Suprapubic skin (tissue), 4 donors: Measurements from ENCODE around the gene FSIP1. TPM values are rescaled to one million over a fixed set of nuclear protein-coding genes. Genes with fewer than 3 reads are reported as not detected.

ENCODE experiments used
- DNase-seq, 2 donors: peaks; one replicate each; pipeline ENCODE4 v3.0.0-alpha.2; 2019; ENCODE audit warnings: low spot score in 2 of 2
- H3K27ac ChIP-seq: fragments of 200-600 bp; sonication (generic); one replicate; pipeline ENCODE4 v1.5.1; 2019
- H3K27me3 ChIP-seq: fragments of 200-600 bp; sonication (generic); one replicate; pipeline ENCODE4 v1.5.1; 2019
- H3K36me3 ChIP-seq: fragments of 200-600 bp; sonication (generic); one replicate; pipeline ENCODE4 v1.5.1; 2019
- H3K4me1 ChIP-seq: fragments of 200-600 bp; sonication (generic); one replicate; pipeline ENCODE4 v1.5.1; 2019
- H3K4me3 ChIP-seq: fragments of 200-600 bp; sonication (generic); one replicate; pipeline ENCODE4 v1.5.1; 2019; ENCODE audit warnings: mild to moderate bottlenecking
- H3K9me3 ChIP-seq: fragments of 200-600 bp; sonication (generic); one replicate; pipeline ENCODE4 v1.5.1; 2019
- EP300 ChIP-seq: sonication (generic); formaldehyde crosslinking; IDR thresholded peaks from one replicate; pipeline ENCODE4 v1.6.1; 2017; ENCODE audit warnings: antibody characterized with exemption
- POLR2A ChIP-seq, 2 donors: fragments of 450-650 bp; IDR thresholded peaks; one replicate each; pipeline ENCODE4 v1.6.1; 2017; ENCODE audit warnings: antibody characterized with exemption in 2 of 2, mild to moderate bottlenecking in 2 of 2, moderate library complexity in 2 of 2
- POLR2AphosphoS5 ChIP-seq, 3 donors: sonication (generic); formaldehyde crosslinking; IDR thresholded peaks; one replicate each; pipeline ENCODE4 v1.6.1; 2017; ENCODE audit warnings: antibody characterized with exemption in 3 of 3
- WGBS: methylation state at CpG from one replicate; pipeline ENCODE4 v1.1.5; 2018; 5-methylcytosine and 5-hydroxymethylcytosine counted together
- total RNA-seq, 4 donors: library from RNA; depleted of rRNA; stranded (reverse); fragments of >200 nt; gene quantifications; one replicate each; pipeline ENCODE4 v1.1.0, GENCODE V29; 2016
- TF ChIP-seq, protein P1 (sequence below), 2 donors: fragments of 200-600 bp in 1 of 2; fragments of 450-650 bp in 1 of 2; sonication (generic) in 1 of 2; IDR thresholded peaks; one replicate each; pipeline ENCODE4 v1.5.1; 2016 to 2019; ENCODE audit warnings: antibody characterized with exemption in 2 of 2, mild to moderate bottlenecking in 1 of 2, moderate library complexity in 1 of 2

FSIP1 gene
- total RNA-seq, 4 donors from 2014 or later: 0.21 to 0.24 TPM; not detected in 2

DNA sequence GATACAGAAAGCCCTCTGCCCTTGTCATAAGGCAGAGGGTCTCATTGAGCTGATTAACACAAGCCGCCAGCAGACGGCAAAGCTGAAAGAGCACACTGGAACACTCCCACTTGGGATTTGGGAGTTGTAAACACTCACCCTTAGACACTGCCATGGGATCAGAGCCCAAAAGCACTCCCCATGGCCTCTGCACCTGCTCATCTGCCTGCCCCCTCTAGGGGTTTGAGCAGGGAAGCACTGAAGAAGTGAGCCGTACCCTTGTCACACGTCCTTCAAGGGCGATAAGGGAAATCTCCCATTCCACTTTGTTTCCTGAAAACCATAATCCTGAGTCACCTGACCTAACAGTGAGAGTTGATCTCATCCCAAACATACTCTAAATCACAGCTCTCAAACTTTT, 14.7 kb downstream of the FSIP1 start:
- Histone ChIP-seq H3K36me3 (no peaks in the 10 kb centered on the region), H3K9me3 (no peaks in the 10 kb centered on the region), H3K27ac (no peak overlapping the region), H3K4me3 (no peak overlapping the region), H3K27me3 (no peaks in the 10 kb centered on the region), H3K4me1 (peaks cover 6% of the 10 kb centered on the region)
- TF ChIP-seq POLR2AphosphoS5 (IDR thresholded peaks at IDR 0.05) (no peak), POLR2A (IDR thresholded peaks at IDR 0.05) (no peak), EP300 (no peak)
- TF ChIP-seq, protein P1, sequence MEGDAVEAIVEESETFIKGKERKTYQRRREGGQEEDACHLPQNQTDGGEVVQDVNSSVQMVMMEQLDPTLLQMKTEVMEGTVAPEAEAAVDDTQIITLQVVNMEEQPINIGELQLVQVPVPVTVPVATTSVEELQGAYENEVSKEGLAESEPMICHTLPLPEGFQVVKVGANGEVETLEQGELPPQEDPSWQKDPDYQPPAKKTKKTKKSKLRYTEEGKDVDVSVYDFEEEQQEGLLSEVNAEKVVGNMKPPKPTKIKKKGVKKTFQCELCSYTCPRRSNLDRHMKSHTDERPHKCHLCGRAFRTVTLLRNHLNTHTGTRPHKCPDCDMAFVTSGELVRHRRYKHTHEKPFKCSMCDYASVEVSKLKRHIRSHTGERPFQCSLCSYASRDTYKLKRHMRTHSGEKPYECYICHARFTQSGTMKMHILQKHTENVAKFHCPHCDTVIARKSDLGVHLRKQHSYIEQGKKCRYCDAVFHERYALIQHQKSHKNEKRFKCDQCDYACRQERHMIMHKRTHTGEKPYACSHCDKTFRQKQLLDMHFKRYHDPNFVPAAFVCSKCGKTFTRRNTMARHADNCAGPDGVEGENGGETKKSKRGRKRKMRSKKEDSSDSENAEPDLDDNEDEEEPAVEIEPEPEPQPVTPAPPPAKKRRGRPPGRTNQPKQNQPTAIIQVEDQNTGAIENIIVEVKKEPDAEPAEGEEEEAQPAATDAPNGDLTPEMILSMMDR (IDR thresholded peaks at IDR 0.05): no peak
- WGBS: 94% methylated on average over 5 of the region's 5 CpGs
- DNase-seq: no peak

DNA sequence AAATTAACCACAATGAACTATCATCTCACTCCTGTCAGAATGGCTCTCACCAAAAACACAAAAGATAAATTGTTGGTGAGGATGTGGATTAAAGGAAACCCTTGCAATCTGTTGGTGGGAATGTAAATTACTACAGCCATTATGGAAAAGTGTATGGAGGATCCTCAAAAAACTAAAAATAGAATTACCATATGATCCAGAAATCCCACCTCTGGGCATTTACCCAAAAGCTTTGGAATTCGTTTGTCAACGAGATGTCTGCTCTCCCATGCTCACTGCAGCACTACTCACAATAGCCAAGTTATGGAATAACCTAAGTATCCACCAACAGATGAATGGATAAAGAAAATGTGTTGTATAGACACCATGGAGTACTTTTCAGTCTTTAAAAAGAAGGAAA, 21.6 kb downstream of the FSIP1 start:
- no peaks in the 10 kb centered on the region for H3K36me3 ChIP-seq
- no peak overlapping the region for H3K27ac ChIP-seq
- H3K4me3 ChIP-seq: no peak overlapping the region
- no peaks in the 10 kb centered on the region for H3K4me1 ChIP-seq
- WGBS: 57% methylated on average over 2 of the region's 2 CpGs
- no peak for DNase-seq
- TF ChIP-seq EP300: no peak
- no peak for TF ChIP-seq POLR2AphosphoS5 (IDR thresholded peaks at IDR 0.05)
- TF ChIP-seq, protein P1 (IDR thresholded peaks at IDR 0.05): no peak
- no peak for TF ChIP-seq POLR2A (IDR thresholded peaks at IDR 0.05)
- H3K27me3 ChIP-seq: no peaks in the 10 kb centered on the region
- H3K9me3 ChIP-seq: no peaks in the 10 kb centered on the region

DNA sequence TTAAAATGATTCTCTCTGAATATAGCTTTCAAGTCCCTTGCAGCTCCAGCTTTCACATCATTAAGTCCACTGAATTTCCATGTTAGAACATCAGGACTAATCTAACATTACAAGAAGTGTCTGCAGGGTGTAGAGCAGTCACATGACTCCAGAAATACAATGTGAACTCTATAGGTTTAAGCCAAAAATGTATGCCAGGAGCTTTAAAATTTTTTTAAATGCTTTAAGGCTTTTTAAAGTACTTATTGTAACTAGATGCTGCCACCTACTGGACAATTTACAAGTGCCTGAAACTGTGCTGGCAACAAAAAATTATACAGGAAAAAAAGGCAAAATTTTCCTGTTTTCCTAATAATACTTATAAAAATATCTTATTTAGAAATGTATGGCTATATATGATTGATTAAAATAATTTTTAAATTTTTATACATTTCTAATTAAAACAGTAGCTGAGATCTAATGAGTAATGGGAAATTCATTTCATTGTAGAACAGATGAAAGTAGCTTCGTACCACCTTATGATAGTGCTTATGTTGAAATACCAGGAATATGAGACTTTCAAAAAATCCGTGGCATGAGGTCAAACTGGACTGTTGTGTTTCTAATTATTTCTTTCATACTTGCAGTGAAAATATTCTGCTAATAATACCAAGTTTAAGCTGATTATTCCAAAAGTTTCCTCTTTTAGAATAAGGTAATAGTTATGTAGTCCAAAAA, 25.7 kb downstream of the FSIP1 start:
- Histone ChIP-seq H3K4me3 (no peak overlapping the region), H3K9me3 (no peaks in the 10 kb centered on the region), H3K27me3 (no peaks in the 10 kb centered on the region), H3K27ac (no peak overlapping the region), H3K36me3 (no peaks in the 10 kb centered on the region), H3K4me1 (no peaks in the 10 kb centered on the region)
- TF ChIP-seq, protein P1 (IDR thresholded peaks at IDR 0.05): peak; percentile 50 to 69
- no peak for TF ChIP-seq POLR2AphosphoS5 (IDR thresholded peaks at IDR 0.05)
- no peak for TF ChIP-seq POLR2A (IDR thresholded peaks at IDR 0.05)
- DNase-seq: no peak
- 44% methylated on average over 2 of the region's 2 CpGs for WGBS

DNA sequence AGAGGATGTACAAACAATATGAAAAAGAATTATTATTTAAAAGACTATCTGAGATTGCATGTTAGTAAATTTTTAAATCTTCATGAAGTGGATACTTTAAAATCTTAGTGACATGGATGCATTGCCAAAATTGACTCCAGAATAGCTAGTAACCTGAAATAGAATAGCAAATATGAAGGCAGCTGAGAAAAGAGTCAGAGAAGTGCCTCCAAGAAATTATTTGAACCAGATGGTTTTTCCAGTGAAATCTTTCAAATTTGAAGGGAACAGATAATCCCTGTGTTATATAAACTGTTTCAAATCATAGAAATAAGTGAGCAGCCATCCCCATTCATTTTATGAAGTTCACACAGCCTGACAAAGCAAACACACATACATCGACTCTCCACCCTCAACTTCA, 29.6 kb downstream of the FSIP1 start:
- DNase-seq: no peak
- Histone ChIP-seq H3K27me3 (no peaks in the 10 kb centered on the region), H3K36me3 (no peaks in the 10 kb centered on the region), H3K27ac (no peak overlapping the region), H3K4me3 (no peak overlapping the region), H3K4me1 (no peaks in the 10 kb centered on the region), H3K9me3 (no peaks in the 10 kb centered on the region)
- WGBS: 63% methylated on average over 1 of the region's 1 CpG
- TF ChIP-seq EP300: no peak
- TF ChIP-seq, protein P1 (IDR thresholded peaks at IDR 0.05): no peak

DNA sequence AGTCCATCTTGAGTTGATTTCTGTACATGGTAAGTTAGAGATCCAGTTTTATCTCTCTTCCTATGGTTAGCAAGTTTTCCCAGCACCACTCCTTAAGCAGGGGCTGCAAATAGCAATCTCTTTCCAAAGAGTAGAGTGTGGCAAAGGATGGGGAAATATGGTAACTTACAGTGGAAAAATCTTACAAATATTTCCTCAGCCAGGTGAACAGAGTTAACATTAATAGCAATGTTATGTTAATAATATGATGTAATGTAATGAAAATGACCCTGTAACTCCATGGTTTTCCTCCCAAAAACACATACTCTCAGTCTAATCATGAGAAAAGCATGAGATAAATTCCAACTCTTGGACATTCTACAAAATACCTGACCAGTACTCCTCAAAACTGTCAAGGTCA, 30.4 kb downstream of the FSIP1 start:
- Histone ChIP-seq H3K27ac (no peak overlapping the region), H3K9me3 (no peaks in the 10 kb centered on the region), H3K27me3 (no peaks in the 10 kb centered on the region), H3K4me1 (no peaks in the 10 kb centered on the region), H3K36me3 (no peaks in the 10 kb centered on the region), H3K4me3 (no peak overlapping the region)
- no peak for DNase-seq
- TF ChIP-seq EP300 (no peak), POLR2A (IDR thresholded peaks at IDR 0.05) (no peak), POLR2AphosphoS5 (IDR thresholded peaks at IDR 0.05) (no peak)
- TF ChIP-seq, protein P1 (IDR thresholded peaks at IDR 0.05): no peak
